OCI-LY7 (cell line): ENCODE measurements around the gene ALDH1L2.

Experiments
- CTCF ChIP-seq: fragments of 200-600 bp; sonication (generic); conservative IDR thresholded peaks from 2 replicates; pipeline ENCODE4 v1.5.1; 2014; ENCODE audit warnings: mild to moderate bottlenecking, antibody characterized with exemption, low read length, moderate library complexity, mixed read lengths
- EZH2phosphoT487 ChIP-seq: fragments of 200-600 bp; sonication (generic); IDR thresholded peaks from 2 replicates; pipeline ENCODE4 v1.6.1; 2018; ENCODE audit warnings: low read depth, borderline replicate concordance, mild to moderate bottlenecking, mixed run types, antibody characterized with exemption, low read length, moderate library complexity, mixed read lengths

- no peak for TF ChIP-seq CTCF
- TF ChIP-seq EZH2phosphoT487, result no peak
These were observed 93.3 kb downstream of the ALDH1L2 start for GRCh38 chr12:104990950-104991349.
